ENCODE results near the gene SMYD2. TPM values are rescaled to one million over a fixed set of nuclear protein-coding genes. Genes with fewer than 3 reads are reported as not detected.

The SMYD2 gene
- total RNA-seq, 1 donor from 2014 or later = 18.2 TPM

DNA sequence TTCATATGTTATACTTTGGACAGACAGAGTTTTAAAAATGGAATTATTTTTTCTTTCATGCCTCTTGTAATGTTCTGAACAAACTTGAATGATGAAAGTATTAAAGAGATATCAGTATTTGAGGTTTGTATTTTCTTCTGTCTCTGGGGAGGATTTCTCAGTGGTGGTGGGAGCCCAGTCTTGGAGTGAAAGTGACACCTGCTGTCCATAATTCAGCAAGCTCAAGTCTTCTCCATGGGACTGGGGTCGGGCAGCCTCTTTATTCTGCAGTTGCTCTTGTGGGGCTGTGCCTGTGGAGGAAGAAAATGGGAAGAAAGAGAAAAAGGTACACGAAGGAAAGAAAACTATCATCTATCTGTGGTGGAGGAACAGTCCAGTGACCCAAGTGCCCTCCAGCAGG, 56.1 kb downstream of the SMYD2 start:
- no peak for DNase-seq (ENCODE audit: extremely low spot score in 2 of 2)
- Histone ChIP-seq H3K36me3 (no peaks in the 10 kb centered on the region), H3K4me1 (no peaks in the 10 kb centered on the region), H3K27me3 (no peaks in the 10 kb centered on the region), H3K9me3 (no peaks in the 10 kb centered on the region), H3K4me3 (no peak overlapping the region), H3K27ac (no peak overlapping the region)
- intact Hi-C loops (cut with DNase I) = no loop called here
- TF ChIP-seq POLR2A (IDR thresholded peaks at IDR 0.05) (no peak), CTCF (IDR thresholded peaks at IDR 0.05) (no peak), POLR2AphosphoS5 (IDR thresholded peaks at IDR 0.05; ENCODE audit: insufficient read depth in 1 of 2, low read depth in 1 of 2) (no peak)

GRCh38 chr1:214337511-214337910, 56.6 kb downstream of the SMYD2 start:
- no peak overlapping the region for H3K4me3 ChIP-seq
- intact Hi-C loops (cut with DNase I) = no loop called here

GRCh38 chr1:214338212-214338611, 57.3 kb downstream of the SMYD2 start:
- DNase-seq (ENCODE audit: extremely low spot score in 2 of 2) = no peak
- TF ChIP-seq POLR2A (IDR thresholded peaks at IDR 0.05) (no peak), POLR2AphosphoS5 (IDR thresholded peaks at IDR 0.05; ENCODE audit: insufficient read depth in 1 of 2, low read depth in 1 of 2) (no peak), CTCF (IDR thresholded peaks at IDR 0.05) (no peak)
- Histone ChIP-seq H3K4me1 (no peaks in the 10 kb centered on the region), H3K36me3 (no peaks in the 10 kb centered on the region), H3K27ac (no peak overlapping the region), H3K27me3 (no peaks in the 10 kb centered on the region), H3K9me3 (no peaks in the 10 kb centered on the region), H3K4me3 (no peak overlapping the region)
- intact Hi-C loops (cut with DNase I) = no loop called here

More at GRCh38 chr1:214337511-214337910, 56.6 kb downstream of the SMYD2 start:
- no peak for DNase-seq (ENCODE audit: extremely low spot score in 2 of 2)
- TF ChIP-seq CTCF (IDR thresholded peaks at IDR 0.05) = no peak
- no peak for TF ChIP-seq POLR2A (IDR thresholded peaks at IDR 0.05)
- TF ChIP-seq POLR2AphosphoS5 (IDR thresholded peaks at IDR 0.05; ENCODE audit: insufficient read depth in 1 of 2, low read depth in 1 of 2) = no peak
- Histone ChIP-seq H3K4me1 (no peaks in the 10 kb centered on the region), H3K27me3 (no peaks in the 10 kb centered on the region), H3K36me3 (no peaks in the 10 kb centered on the region), H3K9me3 (no peaks in the 10 kb centered on the region), H3K27ac (no peak overlapping the region)

- intact Hi-C loops (cut with DNase I) = no loop called here
- no peaks in the 10 kb centered on the region for H3K36me3 ChIP-seq
- H3K27ac ChIP-seq = no peak overlapping the region
- no peak overlapping the region for H3K4me3 ChIP-seq
- no peaks in the 10 kb centered on the region for H3K4me1 ChIP-seq
- DNase-seq (ENCODE audit: extremely low spot score in 2 of 2) = no peak
- no peaks in the 10 kb centered on the region for H3K9me3 ChIP-seq
- TF ChIP-seq CTCF (IDR thresholded peaks at IDR 0.05) (no peak), POLR2A (IDR thresholded peaks at IDR 0.05) (no peak), POLR2AphosphoS5 (IDR thresholded peaks at IDR 0.05; ENCODE audit: insufficient read depth in 1 of 2, low read depth in 1 of 2) (no peak)
- no peaks in the 10 kb centered on the region for H3K27me3 ChIP-seq
Measured at GRCh38 chr1:214341459-214341858, 60.5 kb downstream of the SMYD2 start.

GRCh38 chr1:214341932-214342331, 61.0 kb downstream of the SMYD2 start:
- Histone ChIP-seq H3K36me3 (no peaks in the 10 kb centered on the region), H3K4me3 (no peak overlapping the region), H3K4me1 (no peaks in the 10 kb centered on the region), H3K9me3 (no peaks in the 10 kb centered on the region), H3K27me3 (no peaks in the 10 kb centered on the region), H3K27ac (no peak overlapping the region)
- no peak for DNase-seq (ENCODE audit: extremely low spot score in 2 of 2)
- TF ChIP-seq CTCF (IDR thresholded peaks at IDR 0.05) = no peak
- intact Hi-C loops (cut with DNase I) = no loop called here
